Natural killer cell (primary cell): ENCODE results near the gene NPIPA7. TPM values are rescaled to one million over a fixed set of nuclear protein-coding genes. Genes with fewer than 3 reads are reported as not detected.
"Not testable (repeated sequence)": the region's sequence is repeated elsewhere in the genome, so short reads cannot be mapped to it uniquely, and the experiment has no call there.

ENCODE experiments used
- ATAC-seq, 3 donors: fragments of 150-1000 bp in 2 of 3; fragments of 200-7000 bp in 1 of 3; cut with Tn5 transposase; 1 replicate in 1 of 3; 2 replicates in 2 of 3; pipeline ENCODE4 v1.10.0; 2021; ENCODE audit warnings: mild to moderate bottlenecking in 2 of 3, moderate library complexity in 2 of 3
- DNase-seq, 2 donors: peaks; one replicate each; pipeline versions ENCODE4 v3.0.0 to v3.0.0-alpha.2; 2013 to 2021; ENCODE audit warnings: mixed read lengths in 1 of 2
- H3K27ac ChIP-seq: one replicate; pipeline ENCODE4 v1.5.1; 2013; ENCODE audit warnings: mild to moderate bottlenecking, low read length
- H3K27me3 ChIP-seq: one replicate; pipeline ENCODE4 v1.6.1; 2013; ENCODE audit warnings: low read length; ENCODE audit not compliant: control insufficient read depth, insufficient read depth
- H3K36me3 ChIP-seq: one replicate; pipeline ENCODE4 v1.6.1; 2013; ENCODE audit warnings: low read length; ENCODE audit not compliant: control insufficient read depth, insufficient read depth
- H3K4me1 ChIP-seq: one replicate; pipeline ENCODE4 v1.6.1; 2013; ENCODE audit warnings: low read length; ENCODE audit not compliant: control insufficient read depth, insufficient read depth
- H3K4me3 ChIP-seq: one replicate; pipeline ENCODE4 v1.5.1; 2013; ENCODE audit warnings: low read length
- H3K9me3 ChIP-seq: one replicate; pipeline ENCODE4 v1.6.1; 2013; ENCODE audit warnings: low read length; ENCODE audit not compliant: control insufficient read depth, insufficient read depth
- H3K27ac Mint-ChIP-seq, 2 donors: one replicate each; pipeline ENCODE4 v1.8.0; 2022; ENCODE audit warnings: mild to moderate bottlenecking in 2 of 2, mixed read lengths in 2 of 2, moderate library complexity in 1 of 2
- H3K27me3 Mint-ChIP-seq, 2 donors: one replicate each; pipeline ENCODE4 v1.8.0; 2022; ENCODE audit warnings: low read depth in 2 of 2, mixed read lengths in 2 of 2
- H3K36me3 Mint-ChIP-seq: one replicate; pipeline ENCODE4 v1.8.0; 2022; ENCODE audit warnings: mixed read lengths
- H3K4me1 Mint-ChIP-seq, 2 donors: one replicate each; pipeline ENCODE4 v1.8.0; 2022; ENCODE audit warnings: mixed read lengths in 2 of 2
- H3K4me3 Mint-ChIP-seq: one replicate; pipeline ENCODE4 v1.8.0; 2022; ENCODE audit warnings: mild to moderate bottlenecking, moderate library complexity, mixed read lengths
- H3K9me3 Mint-ChIP-seq, 2 donors: one replicate each; pipeline ENCODE4 v1.8.0; 2022; ENCODE audit warnings: mixed read lengths in 2 of 2
- WGBS: methylation state at CpG from one replicate; pipeline ENCODE4 v1.1.7; 2013; ENCODE audit warnings: missing lambda C conversion rate; ENCODE audit not compliant: insufficient coverage; 5-methylcytosine and 5-hydroxymethylcytosine counted together
- intact Hi-C: fragments of 100-400 bp; cut with micrococcal nuclease; formaldehyde crosslinking; loops from one replicate; pipeline ENCODE4 v1.14.2; 2022
- total RNA-seq, 4 donors: library from RNA; stranded (reverse); fragments of 120-200 nt in 1 of 4; gene quantifications; one replicate each; pipeline versions ENCODE4 v1.2.3 to v1.2.4, GENCODE V29; 2013 to 2022

The NPIPA7 gene
- total RNA-seq, result 1 to 10 TPM; 2.3 to 6.0 (median 4.4) TPM
- total RNA-seq (2013), result 5.4 TPM

DNA sequence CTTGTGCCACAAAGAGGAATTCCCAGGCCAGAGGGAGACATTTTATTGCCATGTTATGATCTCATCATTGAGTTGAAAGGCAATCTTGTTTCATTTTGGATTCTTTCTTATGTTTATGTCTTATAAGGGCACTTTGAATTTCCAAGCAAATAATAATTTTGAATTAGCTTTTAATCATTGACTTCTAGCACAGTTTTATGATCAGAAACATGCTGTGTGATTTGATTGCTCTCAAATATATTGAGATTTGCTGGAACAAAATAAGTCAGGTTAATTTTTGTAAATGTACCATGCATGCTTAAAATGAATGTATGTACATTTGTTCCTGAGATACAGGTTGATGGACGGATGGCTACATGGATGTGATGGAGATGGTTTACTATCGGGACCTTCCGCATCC lies at the start of gene NPIPA7:
Gene NPIPA7 (plus strand): TSS at position 301 of the 400 bp plus-strand sequence. CDS start 105 bp downstream, outside the sequence.
- H3K27me3 ChIP-seq, H3K9me3 Mint-ChIP-seq, ATAC-seq, H3K4me3 ChIP-seq, H3K36me3 Mint-ChIP-seq, H3K9me3 ChIP-seq, H3K27ac Mint-ChIP-seq, H3K4me1 Mint-ChIP-seq, H3K4me1 ChIP-seq, H3K27me3 Mint-ChIP-seq, H3K27ac ChIP-seq, intact Hi-C loops, DNase-seq, H3K36me3 ChIP-seq, H3K4me3 Mint-ChIP-seq: not testable (repeated sequence)
- WGBS, result no CpG with 5 or more reads among the region's 3 CpGs

DNA sequence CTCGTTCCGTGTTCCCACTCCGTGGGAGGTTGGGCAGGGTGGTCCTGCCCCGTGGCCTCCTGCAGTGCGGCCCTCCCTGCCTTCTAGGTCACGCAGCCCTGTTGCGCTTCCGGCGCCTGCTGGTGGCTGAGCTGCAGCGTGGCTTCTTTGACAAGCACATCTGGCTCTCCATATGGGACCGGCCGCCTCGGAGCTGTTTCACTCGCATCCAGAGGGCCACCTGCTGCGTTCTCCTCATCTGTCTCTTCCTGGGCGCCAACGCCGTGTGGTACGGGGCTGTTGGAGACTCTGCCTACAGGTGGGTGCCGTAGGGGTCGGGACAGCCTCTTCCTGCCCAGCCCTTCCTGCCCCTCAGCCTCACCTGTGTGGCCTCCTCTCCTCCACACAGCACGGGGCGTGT lies 47.5 kb upstream of the NPIPA7 start:
- H3K4me1 Mint-ChIP-seq, H3K27me3 Mint-ChIP-seq, H3K9me3 Mint-ChIP-seq, H3K4me3 Mint-ChIP-seq, intact Hi-C loops, H3K27me3 ChIP-seq, ATAC-seq, H3K36me3 ChIP-seq, H3K4me1 ChIP-seq, H3K9me3 ChIP-seq, DNase-seq, H3K27ac ChIP-seq, H3K4me3 ChIP-seq, H3K27ac Mint-ChIP-seq, H3K36me3 Mint-ChIP-seq: not testable (repeated sequence)
- no CpG with 5 or more reads among the region's 23 CpGs for WGBS

DNA sequence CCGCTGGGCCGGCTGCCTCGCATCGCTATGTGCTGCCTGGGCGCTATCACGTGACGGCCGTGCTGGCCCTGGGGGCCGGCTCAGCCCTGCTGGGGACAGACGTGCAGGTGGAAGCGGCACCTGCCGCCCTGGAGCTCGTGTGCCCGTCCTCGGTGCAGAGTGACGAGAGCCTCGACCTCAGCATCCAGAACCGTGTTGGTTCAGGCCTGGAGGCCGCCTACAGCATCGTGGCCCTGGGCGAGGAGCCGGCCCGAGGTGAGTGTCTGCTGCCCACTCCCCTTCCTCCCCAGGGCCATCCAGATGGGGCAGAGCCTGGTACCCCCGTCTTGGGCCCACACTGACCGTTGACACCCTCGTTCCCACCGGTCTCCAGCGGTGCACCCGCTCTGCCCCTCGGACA lies 21.4 kb upstream of the NPIPA7 start:
- intact Hi-C loops, ATAC-seq, H3K36me3 ChIP-seq, H3K27ac ChIP-seq, H3K27me3 ChIP-seq, H3K9me3 ChIP-seq, H3K4me1 Mint-ChIP-seq, H3K9me3 Mint-ChIP-seq, H3K27ac Mint-ChIP-seq, H3K36me3 Mint-ChIP-seq, H3K4me3 ChIP-seq, H3K27me3 Mint-ChIP-seq, H3K4me3 Mint-ChIP-seq, H3K4me1 ChIP-seq, DNase-seq: not testable (repeated sequence)
- 86% methylated on average over 8 of the region's 30 CpGs for WGBS

DNA sequence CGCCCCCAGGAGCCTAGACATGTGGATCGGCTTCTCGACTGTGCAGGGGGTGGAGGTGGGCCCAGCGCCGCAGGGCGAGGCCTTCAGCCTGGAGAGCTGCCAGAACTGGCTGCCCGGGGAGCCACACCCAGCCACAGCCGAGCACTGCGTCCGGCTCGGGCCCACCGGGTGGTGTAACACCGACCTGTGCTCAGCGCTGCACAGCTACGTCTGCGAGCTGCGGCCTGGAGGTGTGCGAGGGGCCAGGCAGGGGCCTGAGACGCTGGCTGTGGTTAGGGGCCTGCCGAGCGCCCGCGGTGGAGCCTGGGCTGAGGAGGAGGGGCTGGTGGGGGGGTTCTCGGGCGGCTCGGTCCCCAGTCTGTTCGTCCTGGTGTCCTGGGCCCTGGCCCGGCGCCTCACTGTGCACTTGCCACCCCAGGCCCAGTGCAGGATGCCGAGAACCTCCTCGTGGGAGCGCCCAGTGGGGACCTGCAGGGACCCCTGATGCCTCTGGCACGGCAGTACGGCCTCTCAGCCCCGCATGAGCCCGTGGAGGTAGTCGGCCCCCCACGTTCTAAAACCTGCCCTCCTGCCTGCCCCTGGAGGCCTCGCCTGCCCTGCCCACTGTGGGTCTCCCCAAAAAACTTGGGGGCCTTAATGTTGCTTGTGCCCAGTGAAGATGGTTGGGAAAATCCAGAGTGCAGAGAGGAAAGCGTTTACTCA lies 20.2 kb upstream of the NPIPA7 start:
- H3K36me3 ChIP-seq, ATAC-seq, H3K27ac ChIP-seq, H3K9me3 ChIP-seq, H3K27me3 Mint-ChIP-seq, intact Hi-C loops, DNase-seq, H3K4me3 Mint-ChIP-seq, H3K9me3 Mint-ChIP-seq, H3K27me3 ChIP-seq, H3K4me3 ChIP-seq, H3K36me3 Mint-ChIP-seq, H3K27ac Mint-ChIP-seq, H3K4me1 ChIP-seq, H3K4me1 Mint-ChIP-seq: not testable (repeated sequence)
- 91% methylated on average over 12 of the region's 40 CpGs for WGBS

DNA sequence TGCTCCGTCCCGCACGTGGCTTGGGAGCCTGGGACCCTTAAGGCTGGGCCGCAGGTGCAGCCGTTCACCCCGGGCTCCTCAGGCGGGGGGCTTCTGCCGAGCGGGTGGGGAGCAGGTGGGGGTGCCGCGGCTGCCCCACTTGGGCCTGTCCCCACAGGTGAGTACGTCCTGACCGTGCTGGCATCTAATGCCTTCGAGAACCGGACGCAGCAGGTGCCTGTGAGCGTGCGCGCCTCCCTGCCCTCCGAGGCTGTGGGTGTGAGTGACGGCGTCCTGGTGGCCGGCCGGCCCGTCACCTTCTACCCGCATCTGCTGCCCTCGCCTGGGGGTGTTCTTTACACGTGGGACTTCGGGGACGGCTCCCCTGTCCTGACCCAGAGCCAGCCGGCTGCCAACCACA lies 15.3 kb upstream of the NPIPA7 start:
- H3K4me1 Mint-ChIP-seq, H3K4me3 Mint-ChIP-seq, H3K36me3 ChIP-seq, DNase-seq, H3K36me3 Mint-ChIP-seq, H3K9me3 ChIP-seq, H3K27me3 Mint-ChIP-seq, H3K27me3 ChIP-seq, H3K27ac ChIP-seq, H3K9me3 Mint-ChIP-seq, H3K27ac Mint-ChIP-seq, H3K4me3 ChIP-seq, intact Hi-C loops, ATAC-seq, H3K4me1 ChIP-seq: not testable (repeated sequence)
- WGBS, result 92% methylated on average over 5 of the region's 31 CpGs

DNA sequence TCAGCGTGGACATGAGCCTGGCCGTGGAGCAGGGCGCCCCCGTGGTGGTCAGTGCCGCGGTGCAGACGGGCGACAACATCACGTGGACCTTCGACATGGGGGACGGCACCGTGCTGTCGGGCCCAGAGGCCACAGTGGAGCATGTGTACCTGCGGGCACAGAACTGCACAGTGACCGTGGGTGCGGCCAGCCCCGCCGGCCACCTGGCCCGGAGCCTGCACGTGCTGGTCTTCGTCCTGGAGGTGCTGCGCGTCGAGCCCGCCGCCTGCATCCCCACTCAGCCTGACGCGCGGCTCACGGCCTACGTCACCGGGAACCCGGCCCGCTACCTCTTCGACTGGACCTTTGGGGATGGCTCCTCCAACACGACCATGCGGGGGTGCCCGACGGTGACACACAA lies 14.8 kb upstream of the NPIPA7 start:
- H3K9me3 ChIP-seq, H3K27me3 Mint-ChIP-seq, H3K36me3 ChIP-seq, H3K9me3 Mint-ChIP-seq, H3K4me3 Mint-ChIP-seq, H3K4me3 ChIP-seq, ATAC-seq, H3K27ac ChIP-seq, H3K4me1 Mint-ChIP-seq, intact Hi-C loops, H3K4me1 ChIP-seq, H3K27ac Mint-ChIP-seq, DNase-seq, H3K27me3 ChIP-seq, H3K36me3 Mint-ChIP-seq: not testable (repeated sequence)
- no CpG with 5 or more reads among the region's 39 CpGs for WGBS

DNA sequence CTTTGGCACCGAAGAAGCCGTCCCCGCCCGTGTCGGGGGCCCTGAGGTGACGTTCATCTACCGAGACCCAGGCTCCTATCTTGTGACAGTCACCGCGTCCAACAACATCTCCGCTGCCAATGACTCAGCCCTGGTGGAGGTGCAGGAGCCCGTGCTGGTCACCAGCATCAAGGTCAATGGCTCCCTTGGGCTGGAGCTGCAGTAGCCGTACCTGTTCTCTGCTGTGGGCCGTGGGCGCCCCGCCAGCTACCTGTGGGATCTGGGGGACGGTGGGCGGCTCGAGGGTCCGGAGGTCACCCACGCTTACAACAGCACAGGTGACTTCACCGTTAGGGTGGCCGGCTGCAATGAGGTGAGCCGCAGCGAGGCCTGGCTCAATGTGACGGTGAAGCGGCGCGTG lies 14.2 kb upstream of the NPIPA7 start:
- peak in 1 of 3 donors; percentile 33 for ATAC-seq
- H3K9me3 Mint-ChIP-seq, H3K4me3 Mint-ChIP-seq, intact Hi-C loops, H3K36me3 Mint-ChIP-seq, H3K9me3 ChIP-seq, DNase-seq, H3K36me3 ChIP-seq, H3K4me1 ChIP-seq, H3K27me3 ChIP-seq, H3K4me3 ChIP-seq, H3K27ac ChIP-seq, H3K27me3 Mint-ChIP-seq, H3K4me1 Mint-ChIP-seq, H3K27ac Mint-ChIP-seq: not testable (repeated sequence)
- 60% methylated on average over 2 of the region's 28 CpGs for WGBS

DNA sequence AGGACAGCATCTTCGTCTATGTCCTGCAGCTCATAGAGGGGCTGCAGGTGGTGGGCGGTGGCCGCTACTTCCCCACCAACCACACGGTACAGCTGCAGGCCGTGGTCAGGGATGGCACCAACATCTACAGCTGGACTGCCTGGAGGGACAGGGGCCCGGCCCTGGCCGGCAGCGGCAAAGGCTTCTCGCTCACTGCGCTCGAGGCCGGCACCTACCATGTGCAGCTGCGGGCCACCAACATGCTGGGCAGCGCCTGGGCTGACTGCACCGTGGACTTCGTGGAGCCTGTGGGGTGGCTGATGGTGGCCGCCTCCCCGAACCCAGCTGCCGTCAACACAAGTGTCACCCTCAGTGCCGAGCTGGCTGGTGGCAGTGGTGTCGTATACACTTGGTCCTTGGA lies 13.6 kb upstream of the NPIPA7 start:
- H3K4me3 Mint-ChIP-seq, H3K36me3 ChIP-seq, H3K4me1 ChIP-seq, H3K4me1 Mint-ChIP-seq, H3K27ac ChIP-seq, H3K4me3 ChIP-seq, H3K27ac Mint-ChIP-seq, DNase-seq, H3K9me3 Mint-ChIP-seq, intact Hi-C loops, H3K27me3 Mint-ChIP-seq, H3K36me3 Mint-ChIP-seq, H3K27me3 ChIP-seq, H3K9me3 ChIP-seq: not testable (repeated sequence)
- 91% methylated on average over 17 of the region's 21 CpGs for WGBS
- peak in 1 of 3 donors; percentile 35 for ATAC-seq
